GM13977 (cell line): ENCODE data around the gene DTHD1.

Source experiments
- DNase-seq: peaks from one replicate; pipeline ENCODE4 v3.0.0; 2012; ENCODE audit warnings: low spot score
- CTCF ChIP-seq: IDR thresholded peaks from 2 replicates; pipeline ENCODE4 v1.5.1; 2012; ENCODE audit warnings: mild to moderate bottlenecking, control low read depth; ENCODE audit not compliant: insufficient read depth; ENCODE audit errors: extremely low read depth, missing control alignments
- in situ Hi-C: fragments of 300-500 bp; cut with MboI; formaldehyde crosslinking; loops from one replicate; pipeline ENCODE4 v1.12.0; 2022; ENCODE audit warnings: low sequenced_read_pairs, low pct_unique_long_range_greater_than_20kb, mixed read lengths, inconsistent platforms; ENCODE audit not compliant: unreplicated experiment

The DTHD1 gene

GRCh38 chr4:36301127-36301526 lies 19.7 kb downstream of the DTHD1 start:
- in situ Hi-C loops, result no loop called here
- TF ChIP-seq CTCF, result no peak
- DNase-seq, result no peak

- TF ChIP-seq CTCF, result no peak
- in situ Hi-C loops, result no loop called here
- DNase-seq, result no peak
Observed at GRCh38 chr4:36303426-36304137, 22.2 kb downstream of the DTHD1 start.

GRCh38 chr4:36304138-36304681 lies 22.8 kb downstream of the DTHD1 start:
- no peak for TF ChIP-seq CTCF
- no peak for DNase-seq
- in situ Hi-C loops, result no loop called here

DNA sequence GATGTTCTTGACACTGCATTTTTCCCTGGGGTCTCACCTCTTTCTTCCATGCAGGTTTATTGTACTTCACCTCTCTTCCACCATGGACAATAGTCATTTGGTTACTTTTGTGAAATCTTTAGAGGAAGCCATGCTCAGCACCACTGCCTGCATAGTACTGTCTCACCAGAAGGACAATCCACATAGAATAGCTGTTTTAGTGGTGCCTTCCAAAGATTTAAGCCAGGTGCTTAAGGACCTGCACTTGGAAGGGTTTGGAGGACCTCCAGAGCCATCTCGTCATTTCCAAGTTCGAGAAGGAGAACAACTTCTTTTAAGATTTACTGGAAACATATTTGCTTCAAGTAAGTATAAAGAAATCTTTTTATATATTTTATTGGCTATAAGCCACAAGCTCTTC lies 26.7 kb downstream of the DTHD1 start:
- in situ Hi-C loops, result no loop called here
- TF ChIP-seq CTCF, result no peak
- no peak for DNase-seq

DNA sequence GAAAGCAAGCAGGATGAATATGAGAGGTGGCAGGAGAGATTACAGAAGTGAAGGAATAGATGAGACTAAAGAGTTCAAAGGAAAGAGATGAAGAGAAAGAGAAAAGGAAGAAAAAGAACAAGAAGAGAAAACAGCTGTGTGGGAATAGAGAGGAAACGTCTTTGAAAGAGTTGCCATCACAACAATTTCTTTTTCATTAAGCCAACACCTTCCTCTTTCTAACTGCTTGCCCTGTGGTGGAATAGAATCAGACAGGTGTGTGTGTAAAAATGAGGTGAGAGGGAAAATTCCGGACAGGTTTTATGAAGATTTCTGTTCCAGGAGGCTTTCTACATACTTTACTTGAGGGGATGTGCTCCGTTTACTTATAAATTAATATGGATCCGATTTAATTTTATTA lies 28.8 kb downstream of the DTHD1 start:
- in situ Hi-C loops, result no loop called here
- TF ChIP-seq CTCF, result no peak
- no peak for DNase-seq

GRCh38 chr4:36310793-36311192 lies 29.4 kb downstream of the DTHD1 start:
- in situ Hi-C loops, result no loop called here
- no peak for TF ChIP-seq CTCF
- DNase-seq, result no peak
